Globus pallidus (tissue), 1 donor: ENCODE measurements around the gene THRAP3.
"Not testable (repeated sequence)": the region's sequence is repeated elsewhere in the genome, so short reads cannot be mapped to it uniquely, and the experiment has no call there.

Experiments used
- DNase-seq: peaks from one replicate; pipeline ENCODE4 v3.0.0-alpha.2; 2015; ENCODE audit warnings: low spot score

THRAP3 gene

GRCh38 chr1:36204347-36204909 is 19.8 kb upstream of the THRAP3 start:
- peak; percentile 16 for DNase-seq

DNA sequence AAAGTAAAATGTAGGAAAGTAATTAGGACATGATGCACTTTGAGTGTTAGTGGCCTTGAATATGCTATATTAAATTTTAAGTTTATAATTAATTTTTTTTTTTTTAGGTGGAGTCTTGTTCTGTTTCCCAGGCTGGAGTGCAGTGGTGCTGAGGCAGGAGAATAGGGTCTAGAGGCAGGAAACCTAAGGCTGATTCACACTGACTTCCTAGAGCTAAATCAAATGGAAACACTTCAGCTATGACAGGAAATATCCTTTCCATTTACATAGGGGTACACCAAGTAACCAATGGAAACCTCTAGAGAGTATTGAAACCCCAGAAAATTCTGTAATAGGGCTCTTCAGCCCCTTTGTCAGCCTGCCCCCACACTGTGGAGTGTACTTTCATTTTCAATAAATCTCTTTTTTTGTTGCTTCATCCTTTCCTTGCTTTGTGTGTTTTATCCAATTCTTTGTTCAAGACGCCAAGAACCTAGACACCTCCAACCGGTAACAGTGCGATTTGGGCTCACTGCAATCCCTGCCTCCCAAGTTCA is 17.9 kb upstream of the THRAP3 start:
- DNase-seq = no peak

GRCh38 chr1:36207339-36207738 is 16.9 kb upstream of the THRAP3 start:
- peak; percentile 33 for DNase-seq

- no peak for DNase-seq
Measured at GRCh38 chr1:36208978-36209703, 15.1 kb upstream of the THRAP3 start.

GRCh38 chr1:36211307-36211706 is 12.9 kb upstream of the THRAP3 start:
- no peak for DNase-seq

- DNase-seq = no peak
Measured at GRCh38 chr1:36211841-36212240, 12.4 kb upstream of the THRAP3 start.

- DNase-seq = no peak
Measured at GRCh38 chr1:36212782-36213181, 11.5 kb upstream of the THRAP3 start.

DNA sequence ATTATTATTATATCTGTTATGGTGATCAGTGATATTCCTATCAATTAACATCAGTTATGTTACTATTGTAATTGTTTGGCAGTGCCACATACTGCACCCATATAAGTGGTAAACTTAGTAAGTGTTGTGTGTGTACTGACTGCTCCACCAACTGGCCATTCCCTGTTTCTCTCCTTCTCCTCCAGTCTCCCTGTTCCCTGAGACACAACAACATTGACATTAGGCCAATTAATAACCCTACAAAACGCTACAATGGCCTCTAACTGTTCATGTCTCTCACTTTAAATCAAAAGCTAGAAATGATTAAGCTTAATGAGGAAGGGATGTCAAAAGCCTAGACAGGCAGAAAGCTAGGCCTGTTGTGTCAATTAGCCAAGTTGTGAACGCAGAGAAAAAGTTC is 6.6 kb upstream of the THRAP3 start:
- DNase-seq = peak; percentile 77

DNA sequence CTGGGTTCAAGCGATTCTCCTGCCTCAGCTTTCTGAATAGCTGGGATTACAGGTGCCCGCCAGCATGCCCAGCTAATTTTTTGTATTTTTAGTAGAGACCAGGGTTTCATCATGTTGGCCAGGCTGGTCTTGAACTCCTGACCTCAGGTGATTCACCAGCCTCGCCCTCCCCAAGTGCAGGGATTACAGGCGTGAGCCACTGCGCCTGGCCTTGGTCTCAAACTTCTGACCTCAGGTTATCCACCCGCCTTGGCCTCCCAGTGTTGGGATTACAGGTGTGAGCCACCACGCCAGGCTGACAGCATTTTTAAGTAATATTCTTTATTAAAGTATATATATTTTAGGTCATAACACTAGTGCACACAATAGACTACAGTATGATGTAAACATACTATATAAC is 2.3 kb upstream of the THRAP3 start:
- not testable (repeated sequence) for DNase-seq

DNA sequence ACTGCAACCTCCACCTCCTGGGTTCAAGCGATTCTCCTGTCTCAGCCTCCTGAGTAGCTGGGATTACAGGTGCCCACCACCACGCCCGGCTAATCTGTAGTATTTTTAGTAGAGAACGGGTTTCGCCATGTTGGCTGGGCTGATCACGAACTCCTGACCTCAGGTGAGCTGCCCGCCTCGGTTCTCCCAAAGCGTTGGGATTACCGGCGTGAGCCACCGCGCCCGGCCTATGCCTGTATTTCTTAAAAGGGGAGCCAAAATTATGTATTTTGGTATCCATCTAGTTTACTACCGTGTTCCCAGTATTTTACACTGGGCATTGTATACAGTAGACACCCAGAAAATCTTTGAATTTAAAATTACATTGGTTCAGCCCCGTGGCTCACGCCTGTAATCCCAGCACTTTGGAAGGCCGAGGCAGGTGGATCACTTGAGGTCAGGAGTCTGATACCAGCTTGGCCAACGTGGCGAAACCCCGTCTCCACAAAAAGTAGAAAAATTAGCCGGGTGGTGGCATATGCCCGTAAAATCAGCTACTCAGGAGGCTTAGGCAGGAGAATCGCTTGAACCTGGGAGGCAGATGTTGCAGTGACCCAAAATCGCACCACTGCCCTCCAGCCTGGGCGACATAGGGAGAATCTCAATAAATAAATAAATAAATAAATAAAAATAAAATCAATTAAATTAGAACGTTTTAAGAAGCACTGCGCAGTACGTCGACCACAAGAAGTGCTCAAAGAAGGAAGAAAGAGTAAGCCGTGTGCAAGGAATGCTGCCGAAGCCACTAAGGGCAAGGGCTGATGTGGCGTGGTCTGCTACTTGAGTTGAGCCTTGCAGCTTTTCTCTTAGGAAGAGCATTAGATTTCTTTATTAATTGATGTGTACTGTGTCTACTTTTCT is 1.5 kb upstream of the THRAP3 start:
- DNase-seq = no peak

DNA sequence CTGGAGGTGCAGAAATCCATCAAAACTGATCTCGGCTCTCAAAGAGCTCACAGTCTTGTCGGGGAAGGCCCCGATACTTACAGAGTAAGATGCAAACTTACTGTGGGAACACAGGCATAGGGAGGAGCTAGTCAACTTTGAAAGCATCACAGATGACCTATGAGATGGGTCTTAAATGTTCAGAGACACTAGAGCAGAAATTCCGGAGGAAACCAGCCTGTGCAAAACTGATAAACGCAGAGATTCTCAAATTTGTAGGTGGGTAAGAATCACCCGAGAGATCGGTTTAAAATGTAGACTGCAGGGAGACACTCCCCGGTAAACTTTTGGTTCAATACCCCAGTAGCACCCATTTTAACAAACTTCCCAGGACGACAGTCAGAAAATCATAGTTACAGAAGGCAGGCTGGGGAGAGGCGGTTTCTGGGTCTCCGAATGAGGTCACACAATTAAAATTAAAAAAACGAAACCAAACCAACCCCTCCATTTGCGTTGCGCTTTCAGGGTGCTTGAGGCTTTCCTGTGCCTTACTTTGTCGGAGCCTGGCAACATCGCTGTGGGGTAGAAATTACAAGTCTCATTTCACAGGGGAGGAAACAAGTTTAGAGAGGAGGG is 755 bp upstream of the THRAP3 start:
- peak; percentile 48 for DNase-seq

- DNase-seq = no peak
Measured at GRCh38 chr1:36224537-36225282, 467 bp downstream of the THRAP3 start.

DNA sequence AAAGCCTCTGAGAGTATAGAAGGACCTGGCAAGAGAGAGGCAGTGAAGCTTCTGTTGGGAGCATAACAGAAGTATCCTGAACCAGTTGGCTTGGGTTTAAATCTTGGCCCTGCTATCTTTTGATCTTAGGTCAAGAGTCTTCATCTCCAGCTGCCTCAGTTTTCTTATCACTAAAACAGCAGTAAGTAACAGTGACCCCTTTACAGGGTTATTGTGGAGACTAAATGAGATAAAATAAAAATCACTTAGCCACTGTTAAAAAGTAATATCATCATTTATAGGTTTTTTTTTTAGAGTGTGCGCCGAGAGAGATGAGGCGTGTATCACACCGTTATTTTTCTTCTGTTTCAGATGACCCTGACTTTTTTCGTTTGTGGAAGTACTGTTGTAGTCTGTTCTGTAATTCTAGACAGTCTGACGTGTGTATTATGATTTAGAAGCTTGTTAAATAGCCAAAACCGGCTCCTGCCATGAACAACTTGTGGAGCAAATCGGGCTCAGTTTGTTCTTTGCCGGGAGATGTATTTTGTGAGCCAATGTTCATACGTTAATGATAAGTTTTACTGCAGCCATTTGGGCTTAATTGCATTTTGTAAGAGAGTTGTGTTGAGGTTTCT is 1.1 kb downstream of the THRAP3 start:
- no peak for DNase-seq

- DNase-seq = not testable (repeated sequence)
Measured at GRCh38 chr1:36230279-36230678, 6.0 kb downstream of the THRAP3 start.

GRCh38 chr1:36231191-36231590 is 6.9 kb downstream of the THRAP3 start:
- DNase-seq = no peak

GRCh38 chr1:36232212-36233095 is 8.2 kb downstream of the THRAP3 start:
- no peak for DNase-seq

DNA sequence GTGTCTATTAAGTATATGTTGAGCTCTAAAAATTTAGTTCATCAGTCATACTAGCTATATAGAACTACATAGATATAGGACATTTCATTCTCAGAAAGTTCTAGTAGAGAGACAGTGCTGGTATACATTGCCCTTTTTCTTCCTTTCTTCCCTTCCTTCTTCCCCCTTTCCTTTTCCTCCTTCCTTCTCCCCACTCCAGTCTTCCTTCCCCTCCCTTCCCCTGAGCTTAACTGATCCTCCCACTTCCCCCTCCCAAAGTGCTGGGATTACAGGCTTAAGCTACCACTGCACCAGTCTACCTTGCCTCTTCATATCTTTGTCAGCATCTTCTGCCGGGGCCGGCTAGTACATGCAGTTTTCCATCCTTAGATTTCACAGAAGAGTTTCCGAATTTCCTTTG is 12.1 kb downstream of the THRAP3 start:
- no peak for DNase-seq

DNA sequence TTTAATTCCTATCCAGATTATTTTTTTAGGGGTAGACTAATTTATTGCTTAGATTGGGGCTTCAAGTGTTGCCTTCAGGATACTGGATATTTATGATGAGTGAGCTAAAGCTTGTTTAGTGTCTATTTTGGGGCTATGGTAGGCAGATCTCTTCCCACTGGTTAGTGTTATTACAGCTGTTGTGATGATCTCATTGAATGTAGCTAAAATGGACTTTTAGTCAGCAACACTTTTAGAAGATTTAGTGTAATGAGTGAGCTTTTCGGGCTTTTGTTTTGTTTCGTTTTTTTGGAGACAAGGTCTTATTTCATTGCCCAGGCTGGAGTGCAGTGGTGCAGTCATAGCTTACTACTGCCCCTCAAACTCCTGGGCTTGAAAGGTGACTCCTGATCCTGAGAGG is 14.2 kb downstream of the THRAP3 start:
- no peak for DNase-seq

DNA sequence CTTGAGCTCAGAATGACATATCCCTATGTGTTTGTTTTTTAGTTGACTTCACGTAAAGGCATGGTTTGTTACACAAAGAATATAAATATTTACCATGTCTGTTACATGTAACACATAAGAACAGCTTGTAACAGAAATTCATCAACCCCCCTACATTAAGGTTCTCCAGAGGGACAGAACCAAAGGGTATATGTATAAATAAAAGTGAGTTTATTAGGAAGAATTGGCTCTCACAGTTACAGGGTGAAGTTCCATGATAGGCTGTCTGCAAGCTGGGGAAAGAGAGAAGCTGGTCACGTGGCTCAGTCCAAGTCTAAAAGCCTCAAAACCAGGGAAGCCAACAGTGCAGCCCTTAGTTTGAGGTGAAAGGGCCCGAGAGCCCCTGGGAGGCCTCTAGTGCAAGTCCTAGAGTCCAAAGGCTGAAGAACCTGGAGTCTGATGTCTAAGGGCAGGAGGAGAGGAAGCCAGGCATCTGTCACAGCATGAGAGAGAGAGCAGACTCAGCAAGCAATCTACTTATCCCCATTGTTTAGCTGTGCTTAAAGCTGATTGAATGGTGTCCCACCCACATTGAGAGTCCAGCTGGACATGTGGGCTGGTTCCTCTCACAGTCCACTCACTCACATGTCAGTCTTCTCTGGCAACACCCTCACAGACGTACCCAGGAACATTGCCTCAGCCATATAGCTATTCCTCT is 15.8 kb downstream of the THRAP3 start:
- peak; percentile 10 for DNase-seq
